ENCODE measurements around the gene IQCF2.
A peak's percentile ranks its signal among the peaks of the same experiment; 100 is the strongest.
"Not testable (repeated sequence)": the region's sequence is repeated elsewhere in the genome, so short reads cannot be mapped to it uniquely, and the experiment has no call there.

Gene IQCF2

GRCh38 chr3:51860703-51861665 lies at the start of gene IQCF2:
Gene IQCF2, plus strand, starts transcription at chr3:51861615. Its CDS starts 52 bp downstream, at chr3:51861667.
- no peak for DNase-seq

GRCh38 chr3:51813539-51813938 lies 47.9 kb upstream of the IQCF2 start:
- no peak for DNase-seq

- no peak for DNase-seq
Measured at GRCh38 chr3:51814034-51814433, 47.4 kb upstream of the IQCF2 start.

DNA sequence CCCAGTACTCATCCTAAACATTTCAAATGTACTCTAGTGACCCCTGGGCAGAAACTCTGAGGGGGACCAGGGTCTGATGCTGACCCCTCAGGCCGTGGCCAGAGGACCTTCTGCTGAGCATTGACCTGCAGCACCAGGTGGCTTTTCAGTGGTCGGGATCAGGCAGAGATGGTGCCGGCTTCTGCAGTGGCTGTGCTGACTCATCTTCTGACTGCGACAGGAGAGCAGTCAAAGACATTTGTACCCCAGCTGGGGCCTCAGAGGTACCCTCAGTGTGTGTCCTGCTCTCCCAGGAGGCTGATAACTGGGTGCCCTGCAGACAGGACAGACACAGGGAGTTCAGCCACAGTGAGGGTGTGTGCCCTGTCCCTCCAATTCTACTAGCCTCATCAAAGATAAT lies 45.8 kb upstream of the IQCF2 start:
- DNase-seq, result no peak

DNA sequence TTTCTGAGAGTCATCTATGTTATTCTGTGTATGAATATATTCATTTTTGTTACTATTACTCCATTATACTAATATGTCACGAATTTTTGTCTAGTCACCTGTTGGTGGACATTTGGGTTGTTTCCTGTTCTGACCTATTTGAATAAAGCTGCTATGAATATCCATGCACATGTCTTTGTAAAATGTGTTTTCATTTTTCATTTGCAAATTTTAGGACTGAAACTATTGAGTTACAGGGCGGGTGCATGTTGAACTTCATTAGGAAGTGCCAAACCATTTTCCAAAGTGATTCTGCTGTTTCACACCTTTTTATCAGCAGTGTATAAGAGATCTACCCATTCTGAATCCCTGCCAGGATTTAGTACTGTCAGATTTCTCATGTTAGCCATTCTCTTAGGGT lies 44.7 kb upstream of the IQCF2 start:
- DNase-seq, result no peak

DNA sequence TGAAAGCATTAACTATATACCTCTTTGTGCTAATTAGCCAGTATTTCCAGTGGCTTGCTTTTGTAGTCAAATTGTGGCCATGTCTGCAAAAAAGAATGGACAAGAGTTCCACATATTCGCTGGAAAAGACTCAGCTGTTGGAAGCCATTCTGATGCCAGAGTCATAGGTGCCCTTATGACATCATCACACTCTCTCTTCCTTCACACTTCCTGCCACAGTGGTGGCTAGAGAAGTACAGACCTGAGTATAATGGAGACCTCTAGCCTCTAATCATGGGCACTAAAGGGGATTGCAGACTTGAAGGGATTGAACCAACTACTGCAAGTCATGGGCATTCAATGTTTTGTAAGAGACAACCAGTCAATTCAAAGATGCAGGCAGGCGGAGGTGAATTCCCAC lies 44.0 kb upstream of the IQCF2 start:
- no peak for DNase-seq

DNA sequence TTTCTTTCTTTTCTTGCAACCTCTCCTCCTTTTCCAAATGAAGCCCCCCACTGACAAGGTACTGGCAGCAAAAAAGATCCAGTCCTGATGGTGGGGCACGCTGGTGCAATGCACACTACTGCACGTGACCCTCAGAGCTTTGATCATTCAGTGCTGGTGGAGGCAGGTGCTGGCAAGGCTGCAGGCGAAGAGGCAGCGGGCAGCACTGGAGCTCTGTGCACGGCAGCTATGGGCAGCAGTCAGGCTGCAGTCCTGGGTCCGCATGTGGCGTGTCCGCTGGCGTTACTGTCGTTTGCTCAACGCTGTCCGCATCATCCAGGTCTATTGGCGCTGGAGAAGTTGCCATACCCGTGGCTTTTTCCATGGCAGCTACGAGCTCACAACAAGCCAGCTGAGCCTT lies 42.3 kb upstream of the IQCF2 start:
- DNase-seq, result no peak

DNA sequence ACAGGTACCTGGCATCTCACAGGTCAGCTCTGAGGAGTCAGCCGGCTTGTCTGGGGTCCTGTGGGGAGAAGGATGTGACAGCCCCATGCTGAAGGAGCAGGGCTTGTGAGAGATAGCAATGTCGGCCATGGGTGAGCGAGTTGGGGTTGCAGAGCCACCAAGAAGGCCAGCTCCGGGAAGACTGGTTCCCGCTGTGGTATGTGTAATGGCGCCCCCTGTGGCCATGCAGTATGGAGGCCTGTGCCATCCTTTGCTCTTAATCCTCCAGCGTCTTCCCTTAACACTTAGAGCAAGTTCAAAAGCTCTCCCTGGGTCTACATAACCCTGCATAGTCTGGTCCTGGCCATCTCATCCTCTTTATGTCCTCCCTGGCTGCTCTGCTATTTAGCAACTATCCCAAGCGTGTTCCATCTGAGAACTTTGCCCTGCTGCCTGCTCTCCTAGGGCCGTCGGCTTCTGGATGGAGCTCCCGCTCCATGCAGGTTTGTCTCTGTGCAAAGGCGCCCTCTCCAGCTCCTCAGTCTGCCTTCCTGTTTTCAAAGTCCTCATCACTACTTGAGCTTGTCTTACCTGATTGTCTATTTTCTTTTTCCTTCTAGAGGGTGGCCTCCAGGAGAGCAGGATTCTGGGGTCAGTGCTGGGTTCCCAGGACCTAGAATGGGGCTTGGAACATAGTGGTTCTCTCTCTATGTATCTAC lies 41.6 kb upstream of the IQCF2 start:
- peak; percentile 16 for DNase-seq

DNA sequence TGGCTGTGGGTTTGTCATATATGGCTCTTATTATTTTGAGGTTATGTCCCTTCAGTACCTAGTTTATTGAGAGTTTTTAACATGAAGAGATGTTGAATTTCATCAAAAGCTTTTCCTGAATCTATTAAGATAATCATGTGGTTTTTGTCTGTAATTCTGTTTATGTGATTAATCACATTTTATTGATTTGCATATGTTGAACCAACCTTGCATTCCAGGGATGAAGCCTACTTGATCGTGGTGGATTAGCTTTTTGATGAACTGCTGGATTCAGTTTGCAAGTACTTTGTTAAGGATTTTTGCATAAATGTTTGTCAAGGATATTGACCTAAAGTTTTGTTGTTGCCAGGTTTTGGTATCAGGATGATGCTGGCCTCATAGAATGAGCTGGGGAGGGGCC lies 33.1 kb upstream of the IQCF2 start:
- no peak for DNase-seq

DNA sequence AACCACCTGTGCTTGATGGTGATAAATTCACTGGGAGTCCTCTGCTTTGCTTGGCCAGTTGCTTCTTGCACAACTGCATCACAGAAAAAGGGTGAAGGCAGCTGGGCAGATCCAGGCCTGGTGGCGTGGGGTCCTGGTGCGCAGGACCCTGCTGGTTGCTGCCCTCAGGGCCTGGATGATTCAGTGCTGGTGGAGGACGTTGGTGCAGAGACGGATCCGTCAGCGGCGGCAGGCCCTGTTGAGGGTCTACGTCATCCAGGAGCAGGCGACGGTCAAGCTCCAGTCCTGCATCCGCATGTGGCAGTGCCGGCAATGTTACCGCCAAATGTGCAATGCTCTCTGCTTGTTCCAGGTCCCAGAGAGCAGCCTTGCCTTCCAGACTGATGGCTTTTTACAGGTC lies 31.1 kb upstream of the IQCF2 start:
- DNase-seq, result no peak

DNA sequence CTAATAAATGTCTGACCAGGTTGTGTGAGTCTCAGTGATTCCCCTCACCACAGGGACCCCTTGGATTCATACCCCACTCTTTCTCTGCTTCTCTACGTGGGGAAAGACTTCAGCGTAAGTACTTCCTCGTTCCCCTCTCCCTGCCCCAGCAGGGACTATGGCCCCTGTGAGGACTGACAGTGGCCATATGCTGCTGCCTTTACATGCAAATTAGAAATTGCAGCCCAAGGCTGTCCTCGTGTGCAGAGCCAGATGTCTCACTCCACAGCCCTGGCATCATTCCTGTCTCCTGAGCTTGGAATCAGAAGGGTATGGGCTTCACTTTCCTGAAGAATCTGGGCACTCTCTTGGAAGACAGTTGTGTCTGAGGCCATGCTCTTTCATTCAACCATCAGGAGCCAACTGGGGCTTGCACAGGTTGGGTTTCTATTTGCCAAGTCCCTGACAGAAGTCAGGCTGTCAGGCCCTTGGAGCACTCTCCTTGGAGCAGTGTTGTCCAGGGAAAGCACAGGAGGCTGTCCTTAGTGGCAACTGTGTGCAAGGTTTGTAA lies 30.5 kb upstream of the IQCF2 start:
- no peak for DNase-seq

DNA sequence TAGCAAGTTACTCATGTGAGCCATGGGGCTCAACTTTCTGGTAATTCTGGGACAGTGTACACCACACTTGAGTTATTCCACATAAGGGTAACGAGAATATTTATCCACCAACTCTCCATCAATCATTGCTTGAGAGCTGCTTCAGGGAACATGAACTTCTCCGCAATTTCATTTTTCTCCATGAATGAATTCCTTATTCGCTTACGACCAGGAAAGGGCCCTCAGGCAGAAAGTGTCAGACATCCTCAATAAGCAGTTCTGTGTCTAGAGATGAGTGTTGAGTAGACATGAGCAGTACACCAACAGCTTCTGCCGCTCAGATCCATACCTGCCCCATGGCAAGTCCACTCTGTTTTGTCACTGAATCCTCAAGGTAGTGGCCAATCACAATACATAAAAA lies 24.8 kb upstream of the IQCF2 start:
- DNase-seq, result no peak

DNA sequence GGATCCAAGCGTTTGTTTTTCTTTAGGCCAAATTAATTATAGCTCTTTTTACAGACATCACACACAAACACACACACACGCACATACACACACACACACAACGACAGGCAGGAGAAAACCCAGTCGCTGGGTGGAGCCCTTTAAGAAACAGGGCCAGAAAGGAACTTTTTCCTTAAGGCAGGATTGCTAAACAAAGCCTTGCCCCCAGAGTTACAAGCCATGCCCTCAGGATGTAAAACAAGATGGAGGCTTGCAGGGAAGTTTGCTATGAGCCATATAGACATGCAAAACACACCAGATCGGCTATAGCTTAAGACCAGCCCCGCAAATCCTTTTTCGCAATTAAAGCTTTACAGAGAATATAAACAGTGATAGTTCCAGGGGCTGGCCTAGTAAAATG lies 16.3 kb upstream of the IQCF2 start:
- DNase-seq, result no peak

DNA sequence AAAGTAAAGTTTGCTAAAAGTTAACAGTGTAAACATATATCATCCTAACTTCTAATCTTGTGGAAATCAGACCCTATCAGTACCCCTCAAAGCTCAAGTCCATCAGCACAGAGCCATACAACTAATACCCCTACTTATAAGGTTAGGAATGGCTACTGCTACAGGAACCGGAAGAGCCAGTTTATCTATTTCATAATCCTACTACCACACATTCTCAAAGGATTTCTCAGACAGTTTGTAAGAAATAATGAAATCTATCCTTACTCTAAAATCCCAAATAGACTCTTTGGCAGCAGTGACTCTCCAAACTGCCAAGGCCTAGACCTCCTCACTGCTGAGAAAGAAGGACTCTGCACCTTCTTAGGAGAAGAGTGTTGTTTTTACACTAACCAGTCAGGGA lies 6.0 kb upstream of the IQCF2 start:
- not testable (repeated sequence) for DNase-seq

DNA sequence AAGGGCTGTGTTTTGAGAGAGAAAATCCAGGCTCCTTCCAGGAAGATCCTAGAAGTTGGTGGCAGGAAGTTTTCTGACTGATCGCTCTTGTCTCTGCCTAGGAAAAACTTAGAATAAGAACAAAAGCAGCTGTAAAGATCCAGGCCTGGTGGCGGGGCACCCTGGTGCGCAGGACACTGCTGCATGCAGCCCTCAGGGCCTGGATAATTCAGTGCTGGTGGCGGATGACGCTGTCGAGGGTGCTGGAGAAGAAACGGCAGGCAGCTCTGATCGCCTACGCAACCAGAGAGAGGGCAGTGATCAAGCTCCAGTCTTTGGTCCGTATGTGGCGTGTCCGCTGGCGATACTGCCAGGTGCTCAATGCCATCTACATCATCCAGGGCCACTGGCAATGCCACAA lies 1.5 kb downstream of the IQCF2 start:
- DNase-seq, result no peak

DNA sequence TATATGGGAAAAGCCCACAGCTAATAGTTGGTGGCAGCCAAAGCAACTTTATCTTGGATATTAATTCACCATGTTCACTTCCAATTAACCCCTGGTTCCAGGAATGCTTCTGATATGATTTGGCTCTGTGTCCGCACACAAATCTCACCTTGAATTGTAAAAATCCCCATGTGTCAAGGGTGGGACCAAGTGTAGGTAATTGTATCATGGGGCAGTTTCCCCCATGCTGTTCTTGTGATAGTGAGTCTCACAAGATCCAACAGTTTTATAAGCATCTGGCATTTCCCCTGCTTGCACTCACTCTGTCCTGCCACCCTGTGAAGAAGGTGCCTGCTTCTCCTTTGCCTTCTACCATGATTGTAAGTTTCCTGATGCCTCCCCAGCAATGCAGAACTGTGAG lies 7.5 kb downstream of the IQCF2 start:
- not testable (repeated sequence) for DNase-seq

- no peak for DNase-seq
Measured at GRCh38 chr3:51869304-51869703, 7.9 kb downstream of the IQCF2 start.

DNA sequence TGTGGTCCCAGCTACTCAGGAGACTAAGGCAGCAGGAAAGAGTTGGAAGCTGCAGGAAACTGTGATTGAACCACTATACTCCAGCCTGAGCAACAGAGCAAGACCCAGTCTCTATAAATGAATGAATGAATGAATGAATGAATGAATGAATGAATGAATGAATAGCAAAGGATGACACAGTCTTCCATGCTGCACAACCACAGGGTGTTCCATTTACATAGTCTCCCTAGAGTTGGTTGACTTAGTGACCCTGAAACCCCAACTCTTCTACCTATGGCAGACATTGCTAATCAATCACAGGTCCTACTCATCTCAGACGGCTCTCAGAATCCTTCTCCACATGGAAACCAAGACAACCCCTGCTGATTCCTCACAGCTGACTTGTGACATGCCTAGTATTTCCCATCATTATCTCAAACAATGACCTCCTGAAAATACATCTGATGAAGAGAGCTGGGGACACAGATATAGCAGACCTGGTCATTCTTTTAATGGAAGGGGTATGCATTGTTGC lies 11.9 kb downstream of the IQCF2 start:
- no peak for DNase-seq

- no peak for DNase-seq
Measured at GRCh38 chr3:51873876-51874275, 12.5 kb downstream of the IQCF2 start.

- DNase-seq, result no peak
Measured at GRCh38 chr3:51874411-51874810, 13.0 kb downstream of the IQCF2 start.

DNA sequence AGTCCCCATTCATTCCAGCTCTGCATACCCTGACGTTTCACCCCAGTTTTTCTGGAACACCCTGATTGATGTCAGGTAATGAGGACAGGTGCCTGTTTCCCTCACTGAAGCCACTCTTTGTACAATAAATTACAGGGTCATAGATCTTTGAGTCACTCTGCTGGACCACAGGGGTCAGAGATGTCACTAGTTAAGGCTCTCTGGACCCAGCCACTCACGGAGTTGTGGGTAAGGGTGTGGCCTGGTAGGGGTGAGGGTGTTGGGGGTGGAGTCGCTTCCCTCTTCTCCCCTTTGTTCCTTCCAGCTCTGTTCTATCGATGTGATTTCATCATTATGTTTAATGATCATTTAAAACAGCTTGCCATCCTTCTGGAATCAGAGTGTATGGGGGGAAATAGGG lies 13.5 kb downstream of the IQCF2 start:
- DNase-seq, result no peak

DNA sequence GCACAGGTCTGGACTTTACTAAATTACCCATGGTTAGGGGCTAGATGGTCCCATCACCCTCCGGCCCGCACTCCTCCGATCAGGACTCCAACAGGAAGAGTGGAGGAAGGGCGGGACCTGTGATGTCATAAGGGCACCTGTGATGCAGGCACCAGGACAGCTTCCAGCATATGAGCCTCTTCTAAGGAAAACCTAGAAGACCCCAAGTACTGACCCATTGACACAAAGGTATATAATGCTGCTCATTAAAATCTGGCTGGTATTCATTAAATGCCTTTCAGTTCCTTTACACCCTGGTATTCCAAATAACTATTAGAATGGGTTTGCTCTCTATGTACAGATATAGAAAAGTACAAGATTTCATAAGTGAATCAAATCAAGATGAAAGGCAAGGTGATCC lies 14.1 kb downstream of the IQCF2 start, which contains the start of gene IQCF5:
TSS of gene IQCF5 (minus strand) at position 101 of the 400 bp plus-strand sequence. CDS start at position 31, 70 bp downstream.
- DNase-seq, result no peak

- DNase-seq, result no peak
Measured at GRCh38 chr3:51876186-51876585, 14.8 kb downstream of the IQCF2 start.

DNA sequence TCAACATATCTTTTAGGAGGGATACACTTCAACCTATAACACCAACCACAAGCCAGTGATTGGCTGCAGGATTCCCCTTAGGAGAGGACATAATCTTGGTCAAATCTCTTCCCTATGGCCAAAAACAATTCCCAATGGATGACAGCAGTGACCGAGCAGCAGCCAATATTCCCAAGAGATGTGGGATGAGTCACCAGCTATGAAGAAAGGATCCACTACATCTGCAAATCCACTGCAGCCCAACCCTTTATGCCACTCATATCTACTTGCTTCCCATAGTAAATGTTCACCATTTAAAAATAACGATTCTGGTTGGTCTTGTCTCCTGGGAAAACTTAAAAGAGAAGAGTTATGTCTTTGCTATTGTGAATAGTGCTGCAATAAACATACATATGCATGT lies 18.5 kb downstream of the IQCF2 start:
- DNase-seq, result no peak
